Fibroblast of the aortic adventitia (primary cell): ENCODE measurements around the gene IGFL2. TPM values are rescaled to one million over a fixed set of nuclear protein-coding genes. Genes with fewer than 3 reads are reported as not detected.
"Not testable (repeated sequence)": the region's sequence is repeated elsewhere in the genome, so short reads cannot be mapped to it uniquely, and the experiment has no call there.

Source experiments
- DNase-seq: peaks from one replicate; pipeline ENCODE4 v3.0.0-alpha.2; 2010; ENCODE audit warnings: low read depth
- H3K4me3 ChIP-seq: 2 replicates; pipeline ENCODE4 v1.5.1; 2011; ENCODE audit warnings: low read depth, mild to moderate bottlenecking, control low read depth, low read length, moderate library complexity
- CTCF ChIP-seq: IDR thresholded peaks from 2 replicates; pipeline ENCODE4 v1.5.1; 2011; ENCODE audit warnings: mild to moderate bottlenecking, low read length, control low read depth, inconsistent platforms; ENCODE audit not compliant: insufficient read depth
- total RNA-seq: library from RNA; depleted of rRNA; stranded (reverse); fragments of >200 nt; gene quantifications from 2 replicates; pipeline ENCODE4 v1.2.3, GENCODE V29; 2012; ENCODE audit warnings: low replicate concordance

Gene IGFL2
- total RNA-seq, 1 donor: 0.09 TPM

DNA sequence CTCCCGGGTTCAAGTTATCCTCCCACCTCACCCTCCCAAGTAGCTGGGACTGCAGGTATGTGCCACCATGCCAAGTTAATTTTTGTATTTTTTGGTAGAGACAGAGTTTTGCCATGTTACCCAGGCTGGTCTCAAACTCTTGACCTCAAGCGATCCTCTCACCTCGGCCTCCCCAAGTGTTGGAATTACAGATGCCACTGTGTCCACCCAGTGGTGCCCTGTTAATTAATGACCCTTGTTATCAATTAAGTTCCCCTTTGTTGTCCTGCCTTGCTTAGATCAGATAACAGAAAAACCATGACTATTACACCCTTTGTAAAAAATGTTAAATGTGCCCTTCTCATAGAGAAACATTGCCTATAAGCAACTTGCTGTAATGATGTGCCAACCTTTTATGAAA, 47.1 kb downstream of the IGFL2 start:
- DNase-seq: no peak
- no peak for TF ChIP-seq CTCF
- no peak overlapping the region for H3K4me3 ChIP-seq

- H3K4me3 ChIP-seq, DNase-seq: not testable (repeated sequence)
Observed at GRCh38 chr19:46195919-46196318, 47.9 kb downstream of the IGFL2 start.

- TF ChIP-seq CTCF: no peak
- H3K4me3 ChIP-seq: no peak overlapping the region
- no peak for DNase-seq
Observed at GRCh38 chr19:46196410-46197124, 48.5 kb downstream of the IGFL2 start.

DNA sequence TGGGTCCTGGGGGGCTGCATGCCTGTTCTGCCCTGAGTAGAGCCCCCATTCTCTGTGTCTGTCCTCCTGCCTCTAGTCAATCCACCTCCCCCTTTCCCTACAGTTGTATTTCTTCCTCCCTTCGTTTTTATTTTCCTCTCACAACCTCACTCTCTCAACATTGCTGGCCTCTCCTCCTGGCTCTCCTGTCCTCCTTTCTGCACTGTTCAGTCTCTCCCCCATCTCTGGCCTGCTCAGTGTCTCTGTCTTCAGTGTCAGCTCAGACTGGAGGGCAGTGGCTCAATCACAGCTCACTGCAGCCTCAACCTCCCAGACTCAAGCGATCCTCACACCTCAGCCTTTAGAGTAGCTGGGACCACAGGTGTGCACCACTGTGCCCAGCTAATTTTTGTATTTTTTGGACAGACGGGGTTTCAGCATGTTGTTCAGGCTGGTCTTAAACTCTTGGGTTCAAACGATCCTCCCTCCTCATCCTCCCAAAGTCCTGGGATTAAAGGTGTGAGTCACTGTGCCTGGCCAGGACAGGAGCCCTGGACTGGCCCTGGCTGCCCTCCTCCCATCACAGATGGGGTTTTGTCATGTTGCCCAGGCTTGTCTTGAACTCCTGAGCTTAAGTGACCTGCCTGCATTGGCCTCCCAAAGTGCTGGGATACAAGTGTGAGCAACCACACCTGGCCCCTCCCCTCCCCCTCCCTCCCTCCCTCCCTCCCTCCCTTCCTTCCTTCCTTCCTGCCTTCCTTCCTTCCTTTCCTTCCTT, 49.5 kb downstream of the IGFL2 start:
- TF ChIP-seq CTCF: no peak

DNA sequence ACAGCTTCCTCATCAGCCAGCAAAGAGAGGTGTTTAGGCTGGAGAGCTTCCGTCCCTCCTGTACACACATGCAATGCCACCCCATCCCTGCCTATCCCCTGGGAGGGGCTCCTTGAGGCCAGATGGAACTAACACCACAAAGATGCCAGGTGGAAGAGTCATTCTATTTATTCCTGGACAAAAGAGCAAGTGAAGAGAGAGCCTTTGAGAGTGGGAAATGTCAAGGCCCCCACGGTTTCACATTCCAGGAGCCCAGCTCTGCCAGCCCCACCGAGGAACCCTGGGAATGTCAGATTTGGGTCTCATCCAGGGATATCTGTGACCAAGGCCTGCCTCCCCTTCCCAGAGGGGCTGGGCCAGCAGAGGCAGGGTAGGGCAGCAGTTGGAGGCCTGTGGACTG, 50.7 kb downstream of the IGFL2 start:
- DNase-seq: no peak
- TF ChIP-seq CTCF: no peak
- no peak overlapping the region for H3K4me3 ChIP-seq

More for the DNA sequence above, 49.5 kb downstream of the IGFL2 start:
- no peak overlapping the region for H3K4me3 ChIP-seq
- no peak for DNase-seq

- H3K4me3 ChIP-seq: no peak overlapping the region
- TF ChIP-seq CTCF: no peak
- DNase-seq: no peak
Observed at GRCh38 chr19:46201454-46202310, 53.6 kb downstream of the IGFL2 start.

GRCh38 chr19:46202426-46202825, 54.4 kb downstream of the IGFL2 start:
- TF ChIP-seq CTCF: no peak
- no peak for DNase-seq
- H3K4me3 ChIP-seq: no peak overlapping the region
